SHP77 (cell line): Measurements from ENCODE around the gene NLRP11.
"Not testable (repeated sequence)": the region's sequence is repeated elsewhere in the genome, so short reads cannot be mapped to it uniquely, and the experiment has no call there.

Experiments
- DNase-seq, 2 experiments: peaks; one replicate each; lab custom pipeline; 2025; lab: John Stamatoyannopoulos, UW

The NLRP11 gene

GRCh38 chr19:55777528-55777927, 54.3 kb downstream of the NLRP11 start:
- peak in 1 of 2 experiments; percentile 19 for DNase-seq

- not testable (repeated sequence) for DNase-seq
Observed at GRCh38 chr19:55769632-55770031, 62.2 kb downstream of the NLRP11 start.

- not testable (repeated sequence) for DNase-seq
Observed at GRCh38 chr19:55768818-55769217, 63.0 kb downstream of the NLRP11 start, which contains the start of gene RFPL4AL1. RFPL4AL1 (plus strand) TSS chr19:55769118; CDS start chr19:55771805, 2,687 bp downstream.

GRCh38 chr19:55766466-55766865, 65.3 kb downstream of the NLRP11 start:
- DNase-seq: no peak

- not testable (repeated sequence) for DNase-seq
Observed at GRCh38 chr19:55758797-55759196, 73.0 kb downstream of the NLRP11 start, which contains the start of gene RFPL4A. RFPL4A (plus strand) TSS chr19:55759097; CDS start chr19:55761801, 2,704 bp downstream.

- DNase-seq: not testable (repeated sequence)
Observed at GRCh38 chr19:55756808-55757207, 75.0 kb downstream of the NLRP11 start.

GRCh38 chr19:55753401-55753800, 78.4 kb downstream of the NLRP11 start:
- DNase-seq: no peak

- no peak for DNase-seq
Observed at GRCh38 chr19:55750715-55751114, 81.1 kb downstream of the NLRP11 start.

- DNase-seq: no peak
Observed at GRCh38 chr19:55738302-55738701, 93.5 kb downstream of the NLRP11 start, which contains the start of gene NLRP9. NLRP9 (minus strand) TSS chr19:55738402; CDS start chr19:55738374, 28 bp downstream.
